ENCODE results near the gene TMEM91.
"Not testable (repeated sequence)": the region's sequence is repeated elsewhere in the genome, so short reads cannot be mapped to it uniquely, and the experiment has no call there.

TMEM91 gene

GRCh38 chr19:41352609-41353465 is 23.5 kb upstream of the TMEM91 start:
- DNase-seq (ENCODE audit: low read depth in 2 of 2, low spot score in 1 of 2) = peak; percentile 46 to 68

GRCh38 chr19:41353466-41354342 is 22.6 kb upstream of the TMEM91 start, which contains the start of gene TGFB1:
Gene TGFB1 (minus strand): TSS chr19:41353922. CDS start chr19:41353044, 878 bp downstream.
- peak; percentile 84 to 93 for DNase-seq (ENCODE audit: low read depth in 2 of 2, low spot score in 1 of 2)

GRCh38 chr19:41354343-41354953 is 21.9 kb upstream of the TMEM91 start:
- DNase-seq (ENCODE audit: low read depth in 2 of 2, low spot score in 1 of 2) = no peak

GRCh38 chr19:41355035-41355434 is 21.3 kb upstream of the TMEM91 start:
- no peak for DNase-seq (ENCODE audit: low read depth in 2 of 2, low spot score in 1 of 2)

GRCh38 chr19:41355802-41356201 is 20.5 kb upstream of the TMEM91 start:
- DNase-seq (ENCODE audit: low read depth in 2 of 2, low spot score in 1 of 2) = no peak

GRCh38 chr19:41356984-41357739 is 19.2 kb upstream of the TMEM91 start:
- DNase-seq (ENCODE audit: low read depth in 2 of 2, low spot score in 1 of 2) = no peak

- no peak for DNase-seq (ENCODE audit: low read depth in 2 of 2, low spot score in 1 of 2)
These were observed 18.6 kb upstream of the TMEM91 start for GRCh38 chr19:41357746-41358145.

GRCh38 chr19:41359741-41360140 is 16.6 kb upstream of the TMEM91 start:
- no peak for DNase-seq (ENCODE audit: low read depth in 2 of 2, low spot score in 1 of 2)

GRCh38 chr19:41362143-41362847 is 14.0 kb upstream of the TMEM91 start:
- DNase-seq (ENCODE audit: low read depth in 2 of 2, low spot score in 1 of 2) = no peak

- DNase-seq (ENCODE audit: low read depth in 2 of 2, low spot score in 1 of 2) = no peak
These were observed 13.0 kb upstream of the TMEM91 start for GRCh38 chr19:41363371-41363752.

GRCh38 chr19:41363753-41364523 is 12.4 kb upstream of the TMEM91 start, which contains the start of gene B9D2:
Gene B9D2 (minus strand): TSS chr19:41364149. CDS start chr19:41363519, 630 bp downstream.
- peak; percentile 95 to 98 for DNase-seq (ENCODE audit: low read depth in 2 of 2, low spot score in 1 of 2)

- DNase-seq (ENCODE audit: low read depth in 2 of 2, low spot score in 1 of 2) = no peak
These were observed 11.6 kb upstream of the TMEM91 start for GRCh38 chr19:41364524-41365391.

- DNase-seq (ENCODE audit: low read depth in 2 of 2, low spot score in 1 of 2) = no peak
These were observed 10.2 kb upstream of the TMEM91 start for GRCh38 chr19:41366089-41366488.

GRCh38 chr19:41367848-41368301 is 8.5 kb upstream of the TMEM91 start:
- no peak for DNase-seq (ENCODE audit: low read depth in 2 of 2, low spot score in 1 of 2)

GRCh38 chr19:41369769-41370168 is 6.6 kb upstream of the TMEM91 start:
- DNase-seq (ENCODE audit: low read depth in 2 of 2, low spot score in 1 of 2) = no peak

- DNase-seq (ENCODE audit: low read depth in 2 of 2, low spot score in 1 of 2) = not testable (repeated sequence)
These were observed 5.2 kb upstream of the TMEM91 start for GRCh38 chr19:41371119-41371518.

GRCh38 chr19:41371541-41371940 is 4.8 kb upstream of the TMEM91 start:
- no peak for DNase-seq (ENCODE audit: low read depth in 2 of 2, low spot score in 1 of 2)

GRCh38 chr19:41372501-41372900 is 3.8 kb upstream of the TMEM91 start:
- no peak for DNase-seq (ENCODE audit: low read depth in 2 of 2, low spot score in 1 of 2)
